H4 (cell line): ENCODE data around the gene ENTPD8. TPM values are rescaled to one million over a fixed set of nuclear protein-coding genes. Genes with fewer than 3 reads are reported as not detected.
"Not testable (repeated sequence)": the region's sequence is repeated elsewhere in the genome, so short reads cannot be mapped to it uniquely, and the experiment has no call there.

Experiments
- DNase-seq: peaks from one replicate; pipeline ENCODE4 v3.0.0-alpha.2; 2015; ENCODE audit warnings: low spot score
- total RNA-seq: library from RNA; depleted of rRNA; stranded (reverse); fragments of >200 nt; shearing (Covaris generic); gene quantifications from 2 replicates; pipeline ENCODE4 v1.2.3, GENCODE V29; 2014

The ENTPD8 gene
- total RNA-seq, 1 experiment from 2014 or later, result 0.08 TPM

DNA sequence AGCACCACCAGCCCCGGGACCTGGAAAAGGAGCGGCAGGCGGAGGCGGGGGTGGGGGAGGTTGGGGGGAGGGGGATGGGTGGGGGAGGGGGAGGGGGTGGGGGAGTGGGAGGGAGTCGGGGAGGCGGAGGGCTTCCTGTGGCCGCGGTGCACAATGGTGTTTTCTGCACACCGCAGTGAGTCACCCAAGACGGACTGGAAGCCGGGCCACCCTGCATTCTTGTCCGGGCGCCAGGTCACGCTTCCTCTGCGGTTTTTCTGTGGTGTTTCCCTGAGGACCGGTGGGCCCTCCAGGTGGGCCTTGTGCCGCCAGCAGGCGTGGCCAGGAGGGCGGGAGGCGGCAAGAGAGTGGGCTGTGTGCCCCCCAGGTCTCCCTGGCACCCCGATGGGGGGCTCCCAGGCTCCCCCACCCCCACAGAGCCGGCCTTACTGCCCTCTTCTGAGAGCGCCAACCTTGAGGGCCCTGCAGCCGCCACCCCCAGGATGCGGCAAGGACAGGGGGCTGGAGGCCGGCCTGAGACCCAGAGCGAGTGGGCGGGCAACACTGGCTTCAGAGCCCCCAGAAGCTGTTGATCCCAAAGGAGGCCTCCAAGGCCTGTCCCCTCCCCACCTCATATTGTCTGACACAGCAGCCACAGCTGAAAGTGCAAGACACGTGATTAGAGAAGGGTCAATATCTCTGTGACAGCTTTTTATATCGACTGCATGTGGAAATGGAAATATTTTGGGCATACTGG, 29.3 kb downstream of the ENTPD8 start:
- peak; percentile 96 for DNase-seq

GRCh38 chr9:137411260-137411644, 29.9 kb downstream of the ENTPD8 start:
- DNase-seq, result no peak

DNA sequence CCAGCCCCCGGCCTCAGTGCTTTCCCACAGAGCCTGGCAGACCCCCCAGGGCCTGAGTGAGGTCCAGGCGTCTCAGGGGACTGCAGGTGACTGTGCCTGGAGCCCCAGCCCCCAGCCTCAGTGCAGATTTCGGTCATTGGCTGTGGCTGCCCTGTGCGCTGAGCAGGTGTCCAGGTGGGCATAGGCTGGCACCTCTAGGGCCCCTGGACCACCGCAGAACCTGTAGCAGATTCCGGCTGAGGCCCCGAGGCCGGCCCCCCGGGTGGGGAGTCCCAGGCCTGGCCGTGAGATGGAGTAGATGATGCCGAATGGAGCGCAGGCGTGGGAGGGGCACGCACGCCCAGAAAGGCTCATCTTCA, 30.3 kb downstream of the ENTPD8 start:
- DNase-seq, result no peak

DNA sequence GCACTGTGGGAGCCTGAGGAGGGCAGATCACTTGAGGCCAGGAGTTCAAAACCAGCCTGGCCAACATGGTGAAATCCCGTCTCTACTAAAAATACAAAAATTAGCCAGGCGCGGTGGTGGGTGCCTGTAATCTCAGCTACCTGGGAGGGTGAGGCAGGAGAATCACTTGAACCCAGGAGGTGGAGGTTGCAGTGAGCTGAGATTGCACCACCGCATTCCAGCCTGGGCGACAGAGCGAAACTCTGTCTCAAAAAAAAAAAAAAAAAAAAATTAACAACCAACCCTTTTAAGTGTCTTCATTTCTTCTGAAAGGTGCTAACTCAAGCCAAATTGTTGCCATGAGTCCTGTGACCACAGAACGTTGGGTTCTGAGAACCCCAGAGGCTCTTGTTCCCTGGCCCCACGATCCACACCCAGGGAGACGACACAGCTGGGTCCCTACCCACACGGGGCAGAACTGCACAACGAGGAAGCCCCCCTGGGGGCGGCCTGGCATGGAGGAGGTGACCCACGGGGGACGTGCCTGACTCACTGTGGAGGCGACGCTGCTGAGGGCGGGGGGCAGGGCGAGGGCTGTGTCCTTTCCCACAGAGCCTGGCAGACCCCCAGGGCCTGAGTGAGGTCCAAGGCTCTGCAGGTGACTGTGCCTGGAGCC, 30.8 kb downstream of the ENTPD8 start:
- DNase-seq, result not testable (repeated sequence)

GRCh38 chr9:137409515-137409914, 31.6 kb downstream of the ENTPD8 start:
- DNase-seq, result no peak

DNA sequence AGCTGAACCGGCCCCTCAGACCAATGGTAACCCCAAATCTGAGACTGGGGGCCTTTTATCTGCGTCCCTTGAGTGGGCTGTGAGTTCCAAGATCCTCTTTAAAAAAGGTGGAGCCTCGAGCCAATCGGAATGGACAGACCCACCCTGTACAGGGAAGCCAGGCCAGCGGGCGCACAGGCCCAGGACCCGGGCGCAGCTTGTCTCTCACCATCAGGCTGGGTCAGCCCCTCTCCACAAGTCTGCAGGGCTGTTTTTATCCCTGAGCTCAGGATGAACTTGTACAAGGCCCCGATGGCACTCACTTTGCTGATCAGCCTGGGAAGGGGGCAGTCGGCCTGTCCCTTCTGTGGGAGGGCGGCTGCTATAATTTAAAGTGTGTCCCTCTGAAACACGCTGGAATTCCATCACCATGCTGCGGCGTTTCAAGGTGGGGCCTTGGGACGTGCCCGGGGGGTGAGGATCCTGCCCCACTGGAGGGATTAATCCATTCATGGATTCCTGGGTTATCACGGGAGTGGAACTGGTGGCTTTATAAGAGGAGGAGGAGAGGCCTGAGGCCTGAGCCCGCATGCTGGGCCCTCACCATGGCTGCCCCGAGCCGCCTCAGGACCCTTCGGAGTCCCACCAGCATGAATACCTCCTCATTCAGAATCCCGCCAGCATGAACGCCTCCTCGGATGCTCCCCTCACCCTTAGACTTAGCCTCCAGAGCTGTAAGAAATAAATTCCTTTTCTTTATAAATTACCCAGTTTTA, 32.3 kb downstream of the ENTPD8 start:
- DNase-seq, result no peak

DNA sequence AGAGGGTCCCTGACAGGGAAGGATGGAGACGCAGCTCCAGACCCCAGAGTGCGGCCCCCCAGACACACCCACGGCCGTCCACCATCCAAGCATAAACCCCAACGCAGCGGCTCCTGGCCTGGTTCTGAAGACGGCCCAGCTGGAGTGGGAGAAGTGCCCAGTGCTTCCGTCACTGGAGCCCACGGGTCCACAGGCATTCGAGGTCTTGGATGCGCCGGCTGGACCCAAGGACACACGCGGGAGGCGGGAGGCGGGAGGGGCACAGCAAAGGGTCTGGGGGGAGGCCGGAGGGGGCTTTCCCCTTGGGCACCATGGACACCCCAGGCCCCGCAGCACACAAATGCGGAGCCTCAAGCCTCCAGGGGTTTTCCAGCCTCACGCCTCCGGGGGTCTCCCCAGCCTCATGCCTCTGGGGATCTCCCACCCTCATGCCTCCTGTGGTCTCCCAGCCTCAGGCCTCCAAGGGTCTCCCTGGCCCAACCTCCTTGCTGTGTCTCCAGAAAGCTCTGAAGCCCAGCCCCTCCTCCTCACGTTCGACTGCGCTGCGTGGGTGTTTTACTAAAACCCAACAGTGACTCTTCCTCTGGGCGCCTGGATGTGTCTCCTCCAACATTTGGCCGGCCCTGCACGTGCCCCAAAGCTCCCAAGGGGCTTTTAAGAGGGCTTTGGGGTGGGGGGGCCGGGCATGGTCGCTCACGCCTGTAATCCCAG, 33.4 kb downstream of the ENTPD8 start:
- no peak for DNase-seq

- DNase-seq, result no peak
Measured at GRCh38 chr9:137406876-137407589, 34.1 kb downstream of the ENTPD8 start.

DNA sequence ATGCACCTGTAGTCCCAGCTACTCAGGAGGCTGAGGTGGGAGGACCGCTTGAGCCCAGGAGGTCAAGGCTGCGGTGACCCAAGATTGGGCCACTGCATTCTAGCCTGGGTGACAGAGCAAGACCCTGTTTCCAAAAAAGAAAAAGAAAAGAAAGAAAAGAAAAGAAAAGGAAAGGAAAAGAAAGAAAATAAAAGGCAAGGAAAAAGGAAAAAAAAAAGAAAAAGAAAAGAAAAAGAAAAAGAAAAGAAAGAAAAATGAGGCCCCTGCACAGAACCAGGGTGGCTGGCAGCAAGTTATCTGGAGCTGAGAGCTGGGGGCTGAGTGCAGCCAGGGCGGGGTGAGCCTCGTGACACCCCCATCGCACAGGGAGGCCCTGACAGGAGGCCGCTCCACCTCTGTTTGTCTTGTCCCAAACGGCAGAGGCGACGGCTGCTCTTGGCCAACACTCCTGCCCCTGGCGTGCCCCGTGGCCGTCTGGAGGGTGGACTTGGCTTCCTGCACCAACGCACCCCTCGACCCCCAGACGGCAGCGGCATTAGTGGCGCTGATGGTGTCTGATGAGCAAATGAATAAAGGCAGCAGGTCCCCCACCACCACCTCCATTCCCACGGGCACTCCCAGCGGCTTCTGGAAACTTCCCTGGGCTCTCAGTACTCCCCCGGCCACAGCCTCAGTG, 34.9 kb downstream of the ENTPD8 start:
- DNase-seq, result no peak

GRCh38 chr9:137405677-137406081, 35.5 kb downstream of the ENTPD8 start:
- DNase-seq, result no peak

GRCh38 chr9:137404961-137405567, 36.1 kb downstream of the ENTPD8 start:
- DNase-seq, result no peak

DNA sequence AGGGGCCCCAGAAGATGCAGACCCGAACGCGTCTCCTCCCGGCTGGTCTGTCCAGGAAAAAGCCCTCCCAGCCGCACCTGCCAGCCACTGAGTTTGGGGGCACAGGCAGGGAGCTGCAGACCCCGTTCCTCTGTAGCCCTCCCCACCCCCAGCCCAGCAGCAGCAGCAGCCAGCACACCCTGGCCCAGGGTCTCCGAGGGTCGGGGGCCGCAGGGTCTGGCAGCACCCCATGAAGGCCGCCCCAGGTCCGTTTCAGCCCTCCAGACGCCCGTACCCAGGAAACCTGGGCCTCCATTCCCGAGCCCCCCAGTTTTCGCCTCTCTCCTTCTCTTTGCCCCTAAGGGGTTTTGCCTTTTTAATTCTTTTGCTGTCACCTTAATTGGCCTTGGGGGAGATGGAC, 37.9 kb downstream of the ENTPD8 start:
- DNase-seq, result no peak

GRCh38 chr9:137402746-137403145, 38.4 kb downstream of the ENTPD8 start:
- DNase-seq, result no peak

GRCh38 chr9:137398561-137399468, 42.3 kb downstream of the ENTPD8 start:
- DNase-seq, result no peak

GRCh38 chr9:137397675-137398423, 43.3 kb downstream of the ENTPD8 start:
- no peak for DNase-seq

DNA sequence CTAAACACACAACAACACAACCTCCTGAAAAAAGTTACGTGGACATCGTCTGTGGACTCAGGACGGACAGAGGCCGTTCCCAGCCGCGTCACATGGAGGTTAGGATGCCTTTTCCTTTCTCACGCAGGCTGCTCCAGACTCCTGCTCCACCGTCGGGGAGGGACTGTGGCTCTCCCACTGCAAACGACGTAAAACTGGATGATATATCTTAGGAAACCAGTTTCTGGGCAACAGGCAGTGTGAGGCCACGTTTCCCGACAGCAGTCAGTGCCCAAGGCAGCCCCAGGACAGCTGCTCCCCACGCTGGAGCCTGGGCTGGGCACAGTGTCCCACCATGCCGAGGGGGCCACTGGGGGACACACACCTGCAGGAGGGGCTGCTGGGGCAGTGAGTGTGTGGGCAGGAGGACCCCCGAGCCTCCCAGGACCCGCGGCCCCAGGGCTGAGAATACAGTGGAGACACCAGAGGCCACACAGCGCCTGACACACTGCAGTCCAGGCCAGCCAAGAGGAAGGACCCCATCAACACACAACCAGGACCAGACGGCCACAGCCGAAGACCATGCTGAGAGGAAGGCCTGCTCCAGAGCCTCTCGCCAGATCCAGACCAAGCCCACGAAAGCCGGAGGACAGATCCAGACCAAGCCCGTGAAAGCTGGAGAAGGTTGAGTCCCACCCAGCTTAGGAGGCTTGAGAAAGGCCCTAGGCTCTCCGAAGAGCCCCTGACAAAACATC, 44.4 kb downstream of the ENTPD8 start:
- no peak for DNase-seq

DNA sequence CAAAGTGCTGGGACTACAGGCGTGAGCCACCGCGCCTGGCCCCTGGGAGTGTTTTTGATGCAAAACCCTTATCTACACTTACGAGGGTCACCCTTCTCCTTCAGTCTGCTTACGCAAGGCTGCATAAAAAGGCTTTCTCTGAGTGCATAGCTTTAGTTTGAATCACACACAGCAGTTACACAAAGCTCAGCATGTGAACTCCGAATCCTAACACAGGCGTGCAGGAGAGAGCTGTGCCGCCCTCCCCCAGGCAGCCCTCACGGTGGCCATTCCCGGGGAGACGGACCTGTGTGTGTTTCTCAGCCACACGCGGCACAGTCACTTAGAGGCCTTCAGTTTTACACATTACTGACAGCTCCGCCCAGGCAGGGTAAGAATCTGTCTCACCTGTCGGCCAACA, 44.9 kb downstream of the ENTPD8 start:
- DNase-seq, result no peak

DNA sequence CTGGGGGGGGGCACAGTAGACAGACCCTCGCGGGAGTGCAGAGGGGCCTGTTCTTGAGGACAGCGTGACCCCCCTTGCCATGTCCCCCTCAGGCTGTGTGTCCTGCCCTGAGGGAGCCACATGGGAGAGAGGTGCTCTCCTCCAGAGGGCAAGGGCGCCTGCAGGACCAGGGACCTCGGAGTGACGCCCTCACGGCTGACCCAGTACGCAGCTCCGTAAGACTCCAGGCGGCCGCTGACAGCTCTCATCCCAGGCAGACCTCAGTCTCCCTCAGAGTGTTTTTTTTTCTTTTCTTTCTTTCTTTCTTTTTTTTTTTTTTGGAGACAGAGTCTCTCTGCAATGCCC, 45.5 kb downstream of the ENTPD8 start:
- no peak for DNase-seq
